Esophagus squamous epithelium (tissue), 5 donors: ENCODE measurements around the gene PRRT1B. TPM values are rescaled to one million over a fixed set of nuclear protein-coding genes. Genes with fewer than 3 reads are reported as not detected.

Experiments used
- DNase-seq: peaks from one replicate; lab custom pipeline; 2025; lab: John Stamatoyannopoulos, UW
- H3K27ac ChIP-seq, 4 donors: fragments of 200-600 bp; sonication (generic); one replicate each; pipeline ENCODE4 v1.5.1; 2016 to 2019; ENCODE audit warnings: mild to moderate bottlenecking in 1 of 4
- H3K27me3 ChIP-seq, 4 donors: fragments of 200-600 bp; sonication (generic); 1 replicate in 3 of 4; 2 replicates in 1 of 4; pipeline versions ENCODE4 v1.5.1 to v1.6.0; 2017 to 2021; ENCODE audit warnings: antibody characterized with exemption in 1 of 4
- H3K36me3 ChIP-seq, 3 donors: fragments of 200-600 bp; sonication (generic); one replicate each; pipeline ENCODE4 v1.5.1; 2016 to 2019
- H3K4me1 ChIP-seq, 3 donors: fragments of 200-600 bp; sonication (generic); one replicate each; pipeline ENCODE4 v1.5.1; 2017 to 2019
- H3K4me3 ChIP-seq, 4 donors: fragments of 200-600 bp; sonication (generic); 1 replicate in 3 of 4; 2 replicates in 1 of 4; pipeline ENCODE4 v1.5.1; 2016 to 2019; ENCODE audit warnings: mild to moderate bottlenecking in 2 of 4, moderate library complexity in 1 of 4
- H3K9me3 ChIP-seq, 3 donors: fragments of 200-600 bp; sonication (generic); one replicate each; pipeline ENCODE4 v1.5.1; 2016 to 2019
- CTCF ChIP-seq, 6 experiments: fragments of 450-650 bp in 4 of 6; fragments of 200-600 bp in 2 of 6; sonication (generic) in 2 of 6; IDR thresholded peaks; one replicate each; pipeline ENCODE4 v1.5.1; 2016 to 2019; ENCODE audit warnings: antibody characterized with exemption in 6 of 6, mild to moderate bottlenecking in 4 of 6, moderate library complexity in 4 of 6
- POLR2A ChIP-seq, 4 donors: fragments of 450-650 bp; IDR thresholded peaks; one replicate each; pipeline ENCODE4 v1.6.1; 2017; ENCODE audit warnings: antibody characterized with exemption in 4 of 4, mild to moderate bottlenecking in 4 of 4, moderate library complexity in 3 of 4
- WGBS, 2 donors: methylation state at CpG; one replicate each; pipeline ENCODE4 v1.1.5; 2018; 5-methylcytosine and 5-hydroxymethylcytosine counted together
- intact Hi-C: fragments of 100-400 bp; cut with DNase I; formaldehyde crosslinking; loops from one replicate; pipeline ENCODE4 v1.15.0; 2022
- total RNA-seq, 4 donors: library from RNA; depleted of rRNA; stranded (reverse); fragments of >200 nt; gene quantifications; one replicate each; pipeline ENCODE4 v1.1.0, GENCODE V29; 2016
- donor health status: DM: yes; HTN: yes; CAD: no.

The PRRT1B gene
- total RNA-seq, 4 donors from 2014 or later = not detected

DNA sequence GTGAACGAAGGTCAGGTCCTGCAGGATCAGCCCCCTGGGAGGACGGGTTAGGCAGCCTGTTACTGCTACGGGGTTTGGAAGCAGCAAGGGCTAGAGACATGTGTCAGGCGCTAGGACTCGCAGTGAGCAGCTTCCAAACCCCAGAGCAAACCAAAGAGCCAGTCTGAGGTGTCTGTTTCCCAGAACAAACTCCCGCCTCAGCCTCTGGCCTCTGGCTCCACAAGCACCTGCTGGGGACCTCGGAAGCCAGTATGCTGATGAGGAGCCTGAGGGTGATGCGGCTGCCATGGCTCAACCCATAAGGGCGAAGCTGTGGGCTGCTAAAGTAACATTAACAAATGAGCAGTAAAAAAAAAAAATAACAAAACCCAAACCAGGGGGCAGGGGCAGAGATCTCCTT lies 35.0 kb downstream of the PRRT1B start:
- Histone ChIP-seq H3K36me3 (peaks cover 36 to 100% (median 38%) of the 10 kb centered on the region in 3 donors), H3K4me1 (peaks cover 0 to 8% (median 0%) of the 10 kb centered on the region in 3 donors), H3K27ac (no peak overlapping the region), H3K27me3 (no peaks in the 10 kb centered on the region), H3K9me3 (no peaks in the 10 kb centered on the region), H3K4me3 (no peak overlapping the region)
- intact Hi-C loops = no loop called here
- no peak for TF ChIP-seq CTCF (IDR thresholded peaks at IDR 0.05)
- no peak for TF ChIP-seq POLR2A (IDR thresholded peaks at IDR 0.05)
- 85% methylated on average over 9 of the region's 9 CpGs; no CpG with 5 or more reads in 1 of the 2 donors for WGBS, 2 donors
- DNase-seq = no peak

- Histone ChIP-seq H3K27me3 (no peaks in the 10 kb centered on the region), H3K27ac (no peak overlapping the region), H3K4me1 (peaks cover 0 to 11% (median 0%) of the 10 kb centered on the region in 3 donors), H3K36me3 (peaks cover 36 to 88% (median 38%) of the 10 kb centered on the region in 3 donors), H3K4me3 (no peak overlapping the region), H3K9me3 (no peaks in the 10 kb centered on the region)
- 94 to 96% methylated on average over 10 of the region's 10 CpGs for WGBS, 2 donors
- no peak for DNase-seq
- intact Hi-C loops = no loop called here
- TF ChIP-seq POLR2A (IDR thresholded peaks at IDR 0.05) (no peak), CTCF (IDR thresholded peaks at IDR 0.05) (no peak)
Measured at GRCh38 chr9:131582056-131582455, 36.7 kb downstream of the PRRT1B start.

- 87 to 96% methylated on average over 11 to 18 of the region's 27 CpGs for WGBS, 2 donors
Measured at GRCh38 chr9:131582466-131583336, 37.4 kb downstream of the PRRT1B start.

DNA sequence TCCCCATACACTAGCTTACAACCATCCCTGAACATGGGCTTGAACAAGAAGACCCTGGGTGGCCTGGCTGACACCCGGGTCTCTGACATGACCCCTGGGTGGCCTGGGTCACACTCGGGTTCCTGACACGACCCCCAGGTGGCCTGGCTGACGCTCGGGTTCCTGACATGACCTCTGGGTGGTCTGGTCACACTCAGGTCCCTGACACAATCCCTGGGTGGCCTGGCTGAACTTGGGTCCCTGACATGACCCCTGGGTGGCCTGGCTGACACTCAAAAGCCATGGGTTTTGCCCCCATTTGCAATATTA lies 38.0 kb downstream of the PRRT1B start:
- WGBS, 2 donors = 67 to 85% methylated on average over 1 to 5 of the region's 5 CpGs
- no peaks in the 10 kb centered on the region for H3K9me3 ChIP-seq
- intact Hi-C loops = no loop called here
- no peak overlapping the region for H3K27ac ChIP-seq
- peaks cover 0 to 11% (median 0%) of the 10 kb centered on the region in 3 donors for H3K4me1 ChIP-seq
- no peak overlapping the region for H3K4me3 ChIP-seq
- H3K27me3 ChIP-seq = no peaks in the 10 kb centered on the region
- DNase-seq = no peak
- TF ChIP-seq POLR2A (IDR thresholded peaks at IDR 0.05) (no peak), CTCF (IDR thresholded peaks at IDR 0.05) (no peak)
- peaks cover 35 to 87% (median 46%) of the 10 kb centered on the region in 3 donors for H3K36me3 ChIP-seq

More at GRCh38 chr9:131582466-131583336, 37.4 kb downstream of the PRRT1B start:
- H3K4me3 ChIP-seq = no peak overlapping the region
- peaks cover 32 to 87% (median 40%) of the 10 kb centered on the region in 3 donors for H3K36me3 ChIP-seq
- intact Hi-C loops = no loop called here
- H3K9me3 ChIP-seq = no peaks in the 10 kb centered on the region
- H3K4me1 ChIP-seq = peaks cover 0 to 11% (median 0%) of the 10 kb centered on the region in 3 donors
- TF ChIP-seq CTCF (IDR thresholded peaks at IDR 0.05) (no peak), POLR2A (IDR thresholded peaks at IDR 0.05) (no peak)
- DNase-seq = no peak
- H3K27me3 ChIP-seq = no peaks in the 10 kb centered on the region
- H3K27ac ChIP-seq = no peak overlapping the region

GRCh38 chr9:131583836-131584555 lies 38.7 kb downstream of the PRRT1B start:
- Histone ChIP-seq H3K27ac (no peak overlapping the region), H3K4me3 (no peak overlapping the region), H3K27me3 (no peaks in the 10 kb centered on the region), H3K4me1 (peaks cover 0 to 11% (median 0%) of the 10 kb centered on the region in 3 donors), H3K9me3 (no peaks in the 10 kb centered on the region), H3K36me3 (peaks cover 35 to 87% (median 49%) of the 10 kb centered on the region in 3 donors)
- no peak for DNase-seq
- intact Hi-C loops = no loop called here
- TF ChIP-seq POLR2A (IDR thresholded peaks at IDR 0.05) (no peak), CTCF (IDR thresholded peaks at IDR 0.05) (no peak)
- no CpG with 5 or more reads among the region's 27 CpGs for WGBS, 2 donors
